NCI-H1694 treated with DMSO at 0.1 percent for 48 hours (cell line): Measurements from ENCODE around the gene ELOA.
"Not testable (repeated sequence)": the region's sequence is repeated elsewhere in the genome, so short reads cannot be mapped to it uniquely, and the experiment has no call there.

Experiments used
- DNase-seq: peaks from one replicate; lab custom pipeline; 2025; lab: John Stamatoyannopoulos, UW

ELOA gene

DNA sequence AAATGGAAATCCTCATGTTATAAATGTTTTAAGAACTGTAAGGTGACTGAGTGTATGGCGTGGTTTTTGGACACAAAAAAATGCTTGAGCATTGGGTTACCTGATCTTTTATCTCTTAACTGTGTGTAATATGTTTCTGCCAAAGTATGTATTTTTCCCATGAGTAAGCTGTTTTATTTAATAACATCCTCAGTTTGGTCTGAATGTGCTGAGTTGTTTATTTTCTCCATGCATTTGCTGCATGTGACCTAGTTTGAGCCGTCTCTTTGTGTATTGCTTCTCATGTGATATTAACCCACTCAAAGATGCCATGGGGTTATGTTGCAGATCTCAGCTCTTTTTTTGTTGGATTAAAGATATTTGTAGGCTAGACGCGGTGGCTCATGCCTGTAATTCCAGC lies 41.6 kb downstream of the ELOA start:
- DNase-seq, result no peak

DNA sequence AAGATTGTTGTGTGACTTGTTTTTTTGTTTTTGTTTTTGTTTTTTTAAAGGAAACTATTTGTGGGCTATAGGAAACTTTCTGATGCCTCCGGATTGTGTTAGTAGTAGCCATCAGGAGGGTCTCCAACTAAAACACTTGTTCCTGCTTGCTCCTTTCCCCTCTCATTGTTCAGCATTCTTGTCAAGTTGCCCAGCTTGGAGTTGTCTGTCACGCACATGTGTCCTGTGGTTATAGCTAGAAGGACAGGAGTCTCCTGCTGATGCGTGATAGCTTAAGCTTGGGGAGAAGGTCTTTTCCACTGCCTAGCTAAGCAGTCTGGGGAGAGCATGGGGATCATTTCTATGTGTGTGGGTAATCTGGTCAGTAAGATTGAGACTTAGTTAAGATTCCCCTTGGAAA lies 44.4 kb downstream of the ELOA start:
- DNase-seq, result no peak

DNA sequence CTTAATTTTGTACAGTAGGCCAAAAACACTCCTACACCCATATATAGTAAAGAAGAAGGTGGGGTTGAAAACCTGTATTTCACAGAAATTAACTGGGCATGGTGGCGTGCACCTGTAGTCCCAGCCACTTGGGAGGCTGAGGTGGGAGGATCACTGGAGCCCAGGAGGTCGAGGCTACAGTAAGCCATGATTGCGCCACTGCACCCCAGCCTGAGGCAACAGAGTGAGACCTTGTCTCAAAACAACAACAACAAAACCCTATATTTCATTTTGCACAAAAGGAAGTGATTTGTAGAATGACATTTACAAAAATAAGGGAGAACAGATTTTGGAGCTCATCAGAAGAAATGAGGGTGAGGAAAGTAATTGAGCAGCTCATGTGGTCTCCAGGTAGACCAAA lies 45.4 kb downstream of the ELOA start:
- no peak for DNase-seq

DNA sequence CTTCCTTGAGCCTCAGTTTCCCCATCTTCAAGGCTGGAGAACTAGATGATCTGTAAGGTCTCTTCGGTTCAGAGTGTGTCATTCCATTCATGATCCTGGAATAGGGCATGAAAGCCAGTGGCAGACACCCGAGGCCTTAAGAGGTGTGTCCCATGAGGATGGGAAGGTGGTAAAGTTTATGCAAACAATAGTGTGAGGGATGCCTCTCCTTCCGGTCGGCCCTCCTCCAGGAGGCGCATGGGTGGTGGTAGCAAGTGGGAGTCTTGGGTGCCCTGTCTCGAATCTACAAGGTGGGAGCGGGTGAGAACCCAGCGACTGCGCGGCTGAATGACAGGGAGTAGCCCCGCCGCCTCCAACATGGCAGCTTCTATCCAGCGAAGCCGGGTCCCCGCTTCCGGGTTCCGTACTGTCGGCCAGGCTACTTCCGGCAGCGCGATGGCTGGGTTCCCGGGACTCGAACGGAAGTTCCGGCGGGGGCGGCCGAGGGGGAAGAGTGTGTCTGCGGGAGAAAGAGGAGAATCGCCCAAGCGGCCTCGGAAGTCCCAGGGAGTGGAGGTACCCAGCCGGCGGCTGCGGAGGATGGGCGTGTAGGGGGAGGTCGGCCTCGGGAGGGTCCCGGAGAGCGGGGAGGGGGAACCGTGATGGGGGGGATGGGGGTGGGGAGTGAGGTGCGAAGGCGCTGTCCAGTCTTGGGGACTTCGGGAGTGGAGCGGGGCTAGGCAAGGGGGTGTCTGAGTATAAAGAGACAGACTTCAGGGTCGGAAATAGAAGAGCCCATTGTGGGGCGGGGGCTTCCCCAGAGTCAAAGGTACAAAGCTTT lies 47.6 kb downstream of the ELOA start, which contains the start of gene LYPLA2:
Gene LYPLA2, plus strand, starts transcription at position 450 of the 820 bp plus-strand sequence. CDS start 1,538 bp downstream, outside the sequence.
- DNase-seq, result peak; percentile 53

DNA sequence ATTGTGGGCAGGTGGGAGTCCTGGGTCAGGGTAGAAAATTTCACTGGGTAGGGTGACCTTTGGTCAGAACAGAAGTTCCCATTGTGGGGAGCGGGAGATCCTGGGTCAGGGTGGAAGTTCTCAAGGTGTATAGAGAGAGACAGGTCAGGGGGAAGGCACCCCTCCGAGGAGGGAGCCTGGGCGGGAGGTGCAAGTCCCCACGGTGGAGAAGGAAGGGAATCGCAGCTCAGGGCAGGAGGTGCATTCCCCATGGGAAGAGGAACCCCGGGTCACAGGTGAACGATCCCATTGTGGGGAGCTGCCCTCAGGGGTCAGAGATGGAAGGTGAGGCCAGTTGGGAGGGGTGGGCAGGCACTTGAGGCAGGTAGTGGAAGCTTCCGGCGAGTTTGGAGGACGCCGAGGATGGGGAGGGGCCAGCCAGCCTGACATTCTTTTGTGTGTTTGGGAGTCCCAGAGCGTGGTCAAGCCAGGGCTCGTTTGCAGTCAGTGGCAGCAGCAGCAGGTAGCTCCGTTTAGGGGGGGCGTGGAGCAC lies 48.3 kb downstream of the ELOA start:
- no peak for DNase-seq

DNA sequence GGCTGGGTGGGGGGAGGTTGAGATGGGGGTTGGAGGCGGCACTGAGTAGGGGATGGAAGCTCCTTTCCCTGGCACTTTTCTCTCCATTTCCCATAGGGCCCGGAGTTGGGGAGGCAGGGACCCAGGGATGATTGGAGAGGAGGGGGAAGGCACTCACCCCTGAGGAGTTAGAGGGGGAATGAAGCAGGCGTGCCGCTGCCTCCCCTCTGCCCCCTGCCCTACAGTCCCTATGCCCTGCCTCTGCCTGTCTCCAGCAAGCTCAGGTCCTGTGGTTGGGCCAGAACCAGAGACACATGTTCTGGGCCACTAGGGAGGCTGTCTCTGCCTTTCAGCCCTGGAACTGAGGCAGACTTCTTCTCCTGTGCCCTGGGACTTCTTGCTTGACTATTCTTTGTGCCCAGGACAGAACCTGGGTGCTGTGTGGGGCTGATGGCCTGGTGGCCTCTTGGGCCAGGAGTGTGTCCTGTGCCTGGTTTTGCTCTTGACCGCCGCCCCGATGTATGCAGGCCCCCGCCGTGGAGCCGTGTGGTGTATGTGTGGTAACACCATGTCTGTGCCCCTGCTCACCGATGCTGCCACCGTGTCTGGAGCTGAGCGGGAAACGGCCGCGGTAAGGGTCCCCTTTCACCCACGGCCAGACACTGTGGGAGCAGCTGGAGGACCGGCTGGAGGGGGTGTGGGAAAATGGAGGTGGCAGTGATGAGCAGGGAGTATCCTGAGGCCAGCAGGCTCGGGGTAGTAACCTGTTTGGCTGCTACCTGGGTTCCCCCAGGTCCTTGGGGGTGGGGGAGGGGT lies 49.1 kb downstream of the ELOA start:
- DNase-seq, result no peak

DNA sequence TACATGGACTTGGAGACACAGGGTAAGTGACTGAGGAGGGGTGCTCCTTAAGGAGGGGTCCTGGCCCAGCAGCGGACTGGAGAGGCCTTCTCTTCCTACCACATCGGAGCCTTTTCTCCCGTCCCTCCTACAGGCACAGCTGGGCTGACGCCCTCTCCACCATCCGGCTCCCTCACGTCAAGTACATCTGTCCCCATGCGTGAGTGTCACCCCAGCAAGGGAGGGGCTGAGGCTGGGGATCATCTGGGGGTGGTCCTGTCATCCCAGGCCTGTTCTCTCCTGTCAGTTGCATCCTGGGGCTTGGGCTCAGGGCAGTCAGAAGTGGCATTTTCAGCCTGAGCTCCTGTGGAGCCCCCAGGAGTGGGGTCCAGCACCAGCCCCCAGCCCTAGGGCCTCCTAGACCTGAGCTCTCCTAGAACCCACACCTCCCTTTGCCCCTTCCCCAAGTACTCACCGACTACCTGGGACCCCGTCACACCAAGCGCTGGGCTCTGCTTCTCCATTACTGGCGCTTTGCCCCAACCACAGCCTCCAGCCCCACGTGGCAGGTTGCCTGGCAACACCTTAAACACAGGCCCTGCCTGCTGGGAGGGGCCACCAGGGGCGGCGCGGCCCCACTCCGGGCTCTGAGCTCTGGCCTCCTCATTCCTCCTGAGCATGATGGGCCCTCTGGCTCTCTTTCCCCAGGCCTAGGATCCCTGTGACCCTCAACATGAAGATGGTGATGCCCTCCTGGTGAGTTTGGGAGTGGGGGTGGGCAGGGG lies 49.9 kb downstream of the ELOA start:
- no peak for DNase-seq

DNA sequence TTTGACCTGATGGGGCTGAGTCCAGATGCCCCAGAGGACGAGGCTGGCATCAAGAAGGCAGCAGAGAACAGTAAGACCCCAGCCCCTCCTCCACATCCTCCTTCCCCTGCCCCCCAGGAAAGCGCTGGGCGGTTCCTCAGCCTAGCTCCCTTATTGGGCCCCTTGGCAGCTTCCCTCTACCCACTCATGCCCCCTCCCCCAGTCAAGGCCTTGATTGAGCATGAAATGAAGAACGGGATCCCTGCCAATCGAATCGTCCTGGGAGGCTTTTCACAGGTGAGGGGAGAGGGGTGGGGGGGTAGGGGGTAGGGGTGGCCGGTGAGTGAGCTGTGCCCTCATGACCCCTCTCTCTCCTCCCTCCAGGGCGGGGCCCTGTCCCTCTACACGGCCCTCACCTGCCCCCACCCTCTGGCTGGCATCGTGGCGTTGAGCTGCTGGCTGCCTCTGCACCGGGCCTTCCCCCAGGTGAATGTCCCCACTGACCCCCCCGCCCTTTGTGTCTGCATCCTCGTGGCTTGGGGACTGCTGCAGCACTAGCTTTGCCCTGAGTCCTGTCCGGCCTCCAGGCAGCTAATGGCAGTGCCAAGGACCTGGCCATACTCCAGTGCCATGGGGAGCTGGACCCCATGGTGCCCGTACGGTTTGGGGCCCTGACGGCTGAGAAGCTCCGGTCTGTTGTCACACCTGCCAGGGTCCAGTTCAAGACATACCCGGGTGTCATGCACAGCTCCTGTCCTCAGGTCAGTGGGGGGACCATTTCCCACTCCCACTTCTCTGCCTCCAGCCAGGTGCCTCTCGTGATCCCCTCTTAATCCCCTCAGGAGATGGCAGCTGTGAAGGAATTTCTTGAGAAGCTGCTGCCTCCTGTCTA lies 50.8 kb downstream of the ELOA start:
- DNase-seq, result no peak

DNA sequence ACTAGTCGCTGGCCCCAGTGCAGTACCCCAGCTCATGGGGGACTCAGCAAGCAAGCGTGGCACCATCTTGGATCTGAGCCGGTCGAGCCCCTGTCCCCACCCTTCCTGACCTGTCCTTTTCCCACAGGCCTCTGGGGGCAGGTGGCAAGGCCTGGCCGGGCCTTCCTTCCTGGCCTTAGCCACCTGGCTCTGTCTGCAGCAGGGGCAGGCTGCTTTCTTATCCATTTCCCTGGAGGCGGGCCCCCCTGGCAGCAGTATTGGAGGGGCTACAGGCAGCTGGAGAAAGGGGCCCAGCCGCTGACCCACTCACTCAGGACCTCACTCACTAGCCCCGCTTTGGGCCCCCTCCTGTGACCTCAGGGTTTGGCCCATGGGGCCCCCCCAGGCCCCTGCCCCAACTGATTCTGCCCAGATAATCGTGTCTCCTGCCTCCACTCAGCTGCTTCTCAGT lies 51.5 kb downstream of the ELOA start:
- DNase-seq, result not testable (repeated sequence)

DNA sequence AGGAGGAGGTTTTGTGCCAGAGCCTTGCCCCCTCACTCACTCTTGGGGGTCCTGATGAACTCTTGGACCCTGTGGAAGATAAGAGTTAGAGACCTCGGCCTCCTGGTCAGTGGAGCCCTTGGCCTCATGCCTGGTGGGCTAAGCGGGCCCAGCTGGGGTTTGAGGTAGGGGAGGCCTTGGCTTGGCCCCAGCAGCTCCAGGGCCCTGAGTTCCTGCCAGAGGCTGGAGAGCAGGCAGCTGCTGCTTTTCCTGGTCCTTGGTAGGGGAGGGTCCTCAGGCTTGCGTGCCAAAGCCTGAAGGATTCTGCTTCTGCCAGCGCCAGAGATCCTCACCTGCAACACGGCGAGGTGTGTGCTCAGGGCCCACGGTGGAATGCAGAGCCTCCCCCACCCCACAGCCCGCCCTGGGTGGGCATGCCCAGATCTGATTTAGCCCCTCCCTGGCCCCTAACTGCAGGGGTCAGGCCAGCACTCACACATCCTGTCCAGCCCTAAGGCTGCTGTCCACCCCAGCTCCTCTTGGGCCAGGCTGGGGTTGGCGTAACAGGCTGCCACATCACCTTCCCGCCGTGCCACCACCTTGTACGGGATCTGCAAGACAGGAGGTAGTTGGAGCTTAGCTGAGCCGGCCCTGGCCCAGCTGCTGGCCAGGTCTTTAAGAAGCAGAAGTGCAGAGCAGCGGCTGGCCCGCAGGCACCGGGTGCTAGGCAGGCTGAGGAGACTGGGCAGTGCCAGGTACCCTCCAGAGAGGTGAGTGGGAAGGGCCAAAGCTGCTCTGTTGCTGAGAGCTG lies 52.6 kb downstream of the ELOA start:
- DNase-seq, result no peak

DNA sequence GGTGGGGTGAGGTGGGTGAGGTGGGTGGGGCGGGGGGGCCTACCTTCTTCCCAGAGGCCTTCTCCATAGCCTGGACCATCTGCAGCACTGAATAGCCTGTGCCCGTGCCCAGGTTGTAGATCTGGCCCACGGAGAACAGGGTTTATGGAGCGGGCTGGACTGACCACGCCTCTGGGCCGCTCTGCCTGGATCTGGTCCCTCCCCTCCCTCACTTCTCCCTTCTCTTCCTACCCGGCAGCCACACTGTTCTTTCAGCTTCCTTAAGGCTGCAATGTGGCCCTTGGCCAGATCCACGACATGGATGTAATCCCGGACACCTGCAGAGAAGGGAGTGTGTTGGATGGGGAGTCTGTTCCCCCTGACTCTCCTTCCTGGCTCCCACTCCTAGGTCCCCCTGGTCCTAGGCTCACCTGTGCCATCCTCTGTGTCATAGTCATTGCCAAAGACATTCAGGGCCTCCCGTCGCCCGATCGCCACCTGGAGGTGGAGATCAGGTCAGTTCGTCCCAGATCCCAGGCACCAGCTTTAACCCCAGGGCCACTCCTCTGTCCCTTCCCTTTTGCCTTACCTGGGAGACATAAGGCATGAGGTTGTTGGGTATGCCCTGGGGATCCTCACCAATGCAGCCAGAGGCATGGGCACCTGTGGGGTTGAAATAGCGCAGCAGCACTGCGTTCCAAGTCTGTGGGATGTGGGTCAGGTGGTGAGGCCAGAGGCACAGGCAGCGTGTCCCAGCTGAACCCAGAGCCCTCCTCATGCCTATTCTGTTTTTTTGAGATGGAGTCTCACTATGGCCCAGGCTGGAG lies 53.4 kb downstream of the ELOA start:
- DNase-seq, result no peak

DNA sequence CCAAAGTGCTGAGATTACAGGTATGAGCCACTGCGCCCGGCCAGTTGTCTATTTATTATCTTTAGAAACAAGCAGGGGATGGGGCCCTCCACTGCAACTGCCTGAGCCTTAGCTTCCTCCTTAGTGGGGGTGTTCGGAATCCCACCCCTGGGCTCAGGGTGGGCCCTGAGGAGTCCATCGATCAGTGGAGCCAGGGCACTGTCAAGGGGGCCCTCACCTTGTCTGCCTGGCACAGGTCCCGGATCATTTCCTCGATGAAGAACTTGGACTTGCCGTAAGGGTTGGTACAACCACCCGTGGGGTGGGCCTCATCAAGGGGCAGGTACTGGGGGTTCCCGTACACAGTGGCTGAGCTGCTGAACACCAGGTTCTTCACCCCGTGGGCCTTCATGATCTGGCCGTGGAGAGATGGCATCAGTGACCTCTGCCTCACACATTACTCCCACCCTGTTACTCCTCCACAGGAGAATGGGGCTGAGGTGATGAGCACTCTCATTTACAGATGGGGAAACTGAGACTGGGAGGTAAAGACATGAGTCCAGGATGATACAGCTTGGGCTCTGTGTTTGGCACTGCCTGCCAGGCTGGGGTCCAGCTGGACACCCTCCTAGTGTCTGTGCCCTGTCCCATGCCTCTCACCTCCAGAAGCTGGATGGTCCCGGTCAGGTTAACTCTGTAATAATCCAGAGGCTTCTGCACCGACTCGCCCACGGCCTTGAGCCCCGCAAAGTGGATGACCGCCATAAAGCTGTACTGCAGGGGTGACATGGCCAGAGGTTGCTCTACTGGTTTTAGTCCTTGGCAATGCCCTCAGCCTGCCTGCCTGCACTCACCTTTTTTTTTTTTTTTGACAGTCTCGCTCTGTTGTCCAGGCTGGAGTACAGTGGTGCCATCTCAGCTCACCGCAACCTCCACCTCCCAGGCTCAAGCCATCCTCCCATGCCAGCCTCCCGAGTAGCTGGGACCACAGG lies 54.5 kb downstream of the ELOA start:
- DNase-seq, result no peak

DNA sequence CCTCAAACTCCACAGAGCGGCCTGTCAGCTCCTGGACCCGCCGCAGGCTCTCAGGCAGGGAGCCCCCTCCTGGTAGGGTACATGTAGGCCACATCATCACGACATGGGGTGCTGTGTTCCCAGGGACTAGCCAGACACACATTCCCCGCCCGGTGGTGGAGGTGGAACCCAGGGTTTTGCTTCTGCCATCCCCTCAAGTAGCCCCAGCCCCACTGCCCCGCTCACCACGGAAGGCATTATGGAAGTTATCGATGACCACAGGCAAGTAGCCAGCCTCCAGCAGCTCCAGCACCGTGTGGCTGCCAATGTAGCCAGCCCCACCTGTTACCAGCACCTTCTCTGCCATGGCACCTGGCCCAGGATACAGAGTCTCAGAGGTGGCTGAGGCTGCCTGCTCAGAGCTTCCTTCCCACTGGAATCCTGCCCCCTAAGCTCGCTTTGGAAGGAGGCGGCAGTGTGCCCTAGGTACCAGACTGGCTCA lies 55.4 kb downstream of the ELOA start:
- DNase-seq, result no peak

DNA sequence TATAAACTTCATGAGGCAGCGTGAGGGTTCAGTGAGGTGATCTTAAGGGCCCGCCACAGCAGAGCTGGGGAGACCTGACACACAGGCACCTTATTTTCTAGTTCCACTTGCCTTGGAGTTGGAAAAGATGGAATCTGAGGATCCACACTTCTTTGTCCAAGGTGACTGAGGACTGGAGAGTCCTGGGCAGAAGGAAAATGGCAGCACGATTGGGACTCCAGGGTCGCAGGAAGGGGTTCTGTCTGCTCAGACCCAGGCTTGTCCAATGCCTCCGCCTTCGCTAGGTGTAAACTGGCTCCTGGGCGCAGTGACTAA lies 55.9 kb downstream of the ELOA start:
- DNase-seq, result no peak

DNA sequence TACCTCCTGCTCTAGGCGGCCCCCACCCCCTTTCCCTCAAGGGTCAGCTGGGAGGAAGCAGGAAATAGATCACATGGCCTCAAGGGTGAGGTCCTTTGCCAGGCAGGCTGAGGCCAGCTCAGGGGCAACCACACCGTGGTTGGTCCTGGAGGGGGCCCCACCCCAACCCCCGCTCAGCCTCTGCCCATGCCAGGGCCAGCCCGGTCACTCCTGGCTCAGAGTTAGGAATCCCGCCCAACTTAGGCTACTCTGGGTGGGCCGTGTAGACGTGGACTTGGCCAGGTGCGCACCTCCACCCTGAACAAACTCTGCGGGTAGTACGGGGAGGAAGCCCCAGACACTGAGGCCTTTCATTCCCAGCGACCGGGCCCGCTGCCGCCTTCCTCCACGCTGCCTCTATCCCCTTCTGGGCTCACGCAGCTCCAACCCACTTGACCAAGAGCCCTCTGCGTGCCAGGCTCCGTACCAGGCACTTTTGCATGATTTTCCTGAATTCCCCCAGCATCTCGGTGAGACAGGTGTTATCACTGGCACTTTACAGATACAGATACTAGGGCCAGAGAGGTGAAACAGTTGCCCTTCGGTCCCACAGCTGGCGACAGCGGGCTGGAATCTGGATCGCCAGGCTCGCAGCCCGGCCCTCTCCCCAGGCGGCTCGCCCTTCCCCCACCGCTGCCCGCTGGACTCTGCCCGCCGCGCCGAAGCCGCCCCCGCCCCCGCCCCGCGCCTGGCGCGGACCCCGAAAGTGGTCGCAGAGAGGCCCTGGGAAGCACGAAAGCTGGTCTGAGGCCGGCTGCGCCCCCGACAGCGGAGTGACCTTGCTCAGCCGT lies 56.5 kb downstream of the ELOA start:
- DNase-seq, result no peak

DNA sequence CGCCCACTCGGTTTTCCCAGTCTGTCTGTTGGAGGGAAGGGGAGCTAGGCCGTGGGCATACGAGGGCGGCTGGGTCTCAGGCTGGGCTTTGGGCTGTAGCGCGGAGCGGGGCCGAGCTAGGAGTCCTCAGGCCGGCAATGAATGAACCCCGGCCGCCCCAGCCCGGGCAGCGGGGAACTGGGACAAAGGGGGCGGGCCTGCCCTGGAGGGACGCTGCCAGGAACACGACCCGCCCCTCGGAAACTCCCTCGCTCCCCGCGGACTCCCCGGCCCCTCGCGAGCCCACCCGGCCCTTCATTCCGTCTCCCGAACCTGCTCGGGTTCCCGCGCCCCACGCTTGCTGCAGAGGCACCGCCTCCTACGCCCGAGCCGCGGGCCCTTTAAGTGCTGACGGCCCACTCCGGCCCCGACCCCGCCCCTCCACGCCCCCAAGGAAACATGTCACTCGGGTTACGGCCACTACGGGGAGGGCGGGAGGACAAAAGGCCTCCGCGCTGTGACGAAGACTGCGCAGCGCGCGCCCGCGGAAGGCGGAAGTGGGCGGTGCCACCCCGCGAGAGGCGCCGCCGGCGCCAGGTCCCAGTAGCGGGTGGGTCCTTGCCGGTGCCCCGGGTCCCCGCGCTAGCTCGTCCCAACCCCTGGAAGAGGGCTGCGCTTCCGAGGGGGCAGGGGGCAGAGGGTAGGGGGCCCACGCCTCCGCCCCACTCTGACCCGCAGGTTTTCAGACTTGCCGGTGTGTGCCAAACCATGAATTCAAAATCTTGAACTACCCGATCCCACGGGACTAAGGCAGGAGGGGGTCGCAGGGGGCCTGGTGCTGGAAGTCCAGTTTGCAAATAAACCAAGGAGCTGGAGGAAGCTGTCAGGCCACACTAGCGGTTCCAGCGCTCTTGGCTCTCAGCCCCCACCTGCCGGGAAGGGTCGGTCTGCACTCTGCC lies 57.4 kb downstream of the ELOA start, which contains the start of gene GALE:
Gene GALE, minus strand, starts transcription at position 355 of the 938 bp plus-strand sequence. CDS start 1,747 bp downstream, outside the sequence.
- peak; percentile 76 for DNase-seq
